Transverse colon (tissue), 4 donors: ENCODE data around the gene CCL11.

Source experiments
- EP300 ChIP-seq: sonication (generic); formaldehyde crosslinking; IDR thresholded peaks from one replicate; pipeline ENCODE4 v1.6.1; 2017; ENCODE audit warnings: antibody characterized with exemption, low read depth
- POLR2AphosphoS5 ChIP-seq, 3 donors: sonication (generic); formaldehyde crosslinking; IDR thresholded peaks; one replicate each; pipeline ENCODE4 v1.6.1; 2016; ENCODE audit warnings: antibody characterized with exemption in 3 of 3
- TF ChIP-seq, protein P1 (sequence below), 5 experiments: fragments of 200-600 bp in 3 of 5; fragments of 450-650 bp in 2 of 5; sonication (generic) in 3 of 5; IDR thresholded peaks; 1 replicate in 2 of 5; 2 replicates in 3 of 5; pipeline ENCODE4 v1.5.1; 2016 to 2017; ENCODE audit warnings: antibody characterized with exemption in 5 of 5, inconsistent platforms in 3 of 5, mild to moderate bottlenecking in 2 of 5, moderate library complexity in 1 of 5

GRCh38 chr17:34251186-34251585 is 34.4 kb upstream of the CCL11 start:
- TF ChIP-seq, protein P1, sequence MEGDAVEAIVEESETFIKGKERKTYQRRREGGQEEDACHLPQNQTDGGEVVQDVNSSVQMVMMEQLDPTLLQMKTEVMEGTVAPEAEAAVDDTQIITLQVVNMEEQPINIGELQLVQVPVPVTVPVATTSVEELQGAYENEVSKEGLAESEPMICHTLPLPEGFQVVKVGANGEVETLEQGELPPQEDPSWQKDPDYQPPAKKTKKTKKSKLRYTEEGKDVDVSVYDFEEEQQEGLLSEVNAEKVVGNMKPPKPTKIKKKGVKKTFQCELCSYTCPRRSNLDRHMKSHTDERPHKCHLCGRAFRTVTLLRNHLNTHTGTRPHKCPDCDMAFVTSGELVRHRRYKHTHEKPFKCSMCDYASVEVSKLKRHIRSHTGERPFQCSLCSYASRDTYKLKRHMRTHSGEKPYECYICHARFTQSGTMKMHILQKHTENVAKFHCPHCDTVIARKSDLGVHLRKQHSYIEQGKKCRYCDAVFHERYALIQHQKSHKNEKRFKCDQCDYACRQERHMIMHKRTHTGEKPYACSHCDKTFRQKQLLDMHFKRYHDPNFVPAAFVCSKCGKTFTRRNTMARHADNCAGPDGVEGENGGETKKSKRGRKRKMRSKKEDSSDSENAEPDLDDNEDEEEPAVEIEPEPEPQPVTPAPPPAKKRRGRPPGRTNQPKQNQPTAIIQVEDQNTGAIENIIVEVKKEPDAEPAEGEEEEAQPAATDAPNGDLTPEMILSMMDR (IDR thresholded peaks at IDR 0.05), result no peak
- TF ChIP-seq EP300 (no peak), POLR2AphosphoS5 (IDR thresholded peaks at IDR 0.05) (no peak)
